Esophagus muscularis mucosa (tissue), 4 donors: ENCODE measurements around the gene MKRN2.

Experiments
- CTCF ChIP-seq, 3 experiments: fragments of 200-600 bp in 2 of 3; fragments of 450-650 bp in 1 of 3; sonication (generic) in 2 of 3; IDR thresholded peaks; one replicate each; pipeline ENCODE4 v1.5.1; 2017 to 2019; ENCODE audit warnings: antibody characterized with exemption in 3 of 3, mild to moderate bottlenecking in 2 of 3, moderate library complexity in 1 of 3
- EP300 ChIP-seq: sonication (generic); formaldehyde crosslinking; IDR thresholded peaks from one replicate; pipeline ENCODE4 v1.6.1; 2017; ENCODE audit warnings: antibody characterized with exemption
- POLR2A ChIP-seq: fragments of 450-650 bp; IDR thresholded peaks from one replicate; pipeline ENCODE4 v1.6.1; 2017; ENCODE audit warnings: antibody characterized with exemption, moderate library complexity, mild to moderate bottlenecking, low read depth
- POLR2AphosphoS5 ChIP-seq, 2 donors: sonication (generic); formaldehyde crosslinking; IDR thresholded peaks; one replicate each; pipeline ENCODE4 v1.6.1; 2017; ENCODE audit warnings: antibody characterized with exemption in 2 of 2

- TF ChIP-seq CTCF (IDR thresholded peaks at IDR 0.05) (no peak), POLR2AphosphoS5 (IDR thresholded peaks at IDR 0.05) (no peak), POLR2A (no peak), EP300 (no peak)
Measured at GRCh38 chr3:12613250-12613649, 56.4 kb downstream of the MKRN2 start.
